Measurements from ENCODE around the gene MED16.
A peak's percentile ranks its signal among the peaks of the same experiment; 100 is the strongest.

MED16 gene

DNA sequence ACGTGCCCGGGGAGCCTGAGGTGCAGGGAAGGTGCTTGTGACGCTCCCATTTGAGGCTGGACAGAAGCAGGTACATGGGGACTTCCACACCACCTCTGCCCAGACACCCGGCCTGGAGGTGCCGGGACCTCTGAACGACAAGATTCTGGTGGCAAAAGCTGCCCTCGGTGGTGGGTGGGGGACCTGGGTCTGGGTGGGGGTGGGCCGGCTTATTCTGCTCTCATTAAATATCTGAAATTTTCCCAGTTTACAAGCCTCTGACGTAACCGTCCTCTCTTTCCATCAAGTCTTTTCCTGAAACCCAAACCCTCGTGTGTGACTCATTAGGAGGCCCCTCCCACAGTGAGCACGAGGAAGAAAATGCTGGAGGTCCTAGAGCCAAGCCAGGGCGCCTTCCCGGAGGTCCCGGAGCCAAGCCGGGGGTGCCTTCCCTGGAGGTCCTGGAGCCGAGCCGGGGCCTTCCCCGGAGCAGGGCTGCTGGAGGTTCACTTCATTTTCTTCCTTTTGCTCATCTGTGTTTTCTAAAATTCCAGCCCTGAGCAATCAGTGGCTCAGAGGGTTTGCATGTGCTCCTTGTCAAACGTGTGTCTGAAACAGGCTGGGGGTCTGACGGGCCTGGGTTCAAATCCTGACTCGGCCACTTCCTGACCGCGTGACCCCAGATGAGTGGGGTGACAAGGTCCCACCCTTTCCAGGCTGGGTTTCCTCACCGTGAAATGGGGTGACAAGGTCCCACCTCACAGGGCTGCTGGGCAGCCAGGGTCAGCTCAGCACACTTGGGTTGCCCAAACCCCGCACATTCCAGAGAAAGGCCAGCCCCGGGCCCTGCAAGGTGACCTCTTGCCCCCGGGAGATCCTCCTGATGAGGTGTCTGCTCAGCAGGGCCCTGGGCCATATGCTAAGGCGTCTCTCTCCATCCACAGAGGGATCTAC lies 23.5 kb downstream of the MED16 start:
- H3K4me3 ChIP-seq (replicated peaks; ENCODE audit: low read depth, low read length), result 0 out of 2 replicates have a peak overlapping the region, but pooled peaks have one; percentile 2
- peak; percentile 90 for DNase-seq (ENCODE audit: extremely low read depth, low read depth)
- TF ChIP-seq, protein P1, sequence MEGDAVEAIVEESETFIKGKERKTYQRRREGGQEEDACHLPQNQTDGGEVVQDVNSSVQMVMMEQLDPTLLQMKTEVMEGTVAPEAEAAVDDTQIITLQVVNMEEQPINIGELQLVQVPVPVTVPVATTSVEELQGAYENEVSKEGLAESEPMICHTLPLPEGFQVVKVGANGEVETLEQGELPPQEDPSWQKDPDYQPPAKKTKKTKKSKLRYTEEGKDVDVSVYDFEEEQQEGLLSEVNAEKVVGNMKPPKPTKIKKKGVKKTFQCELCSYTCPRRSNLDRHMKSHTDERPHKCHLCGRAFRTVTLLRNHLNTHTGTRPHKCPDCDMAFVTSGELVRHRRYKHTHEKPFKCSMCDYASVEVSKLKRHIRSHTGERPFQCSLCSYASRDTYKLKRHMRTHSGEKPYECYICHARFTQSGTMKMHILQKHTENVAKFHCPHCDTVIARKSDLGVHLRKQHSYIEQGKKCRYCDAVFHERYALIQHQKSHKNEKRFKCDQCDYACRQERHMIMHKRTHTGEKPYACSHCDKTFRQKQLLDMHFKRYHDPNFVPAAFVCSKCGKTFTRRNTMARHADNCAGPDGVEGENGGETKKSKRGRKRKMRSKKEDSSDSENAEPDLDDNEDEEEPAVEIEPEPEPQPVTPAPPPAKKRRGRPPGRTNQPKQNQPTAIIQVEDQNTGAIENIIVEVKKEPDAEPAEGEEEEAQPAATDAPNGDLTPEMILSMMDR (IDR thresholded peaks at IDR 0.05; ENCODE audit: low read depth, low read length, missing control alignments), result no peak

DNA sequence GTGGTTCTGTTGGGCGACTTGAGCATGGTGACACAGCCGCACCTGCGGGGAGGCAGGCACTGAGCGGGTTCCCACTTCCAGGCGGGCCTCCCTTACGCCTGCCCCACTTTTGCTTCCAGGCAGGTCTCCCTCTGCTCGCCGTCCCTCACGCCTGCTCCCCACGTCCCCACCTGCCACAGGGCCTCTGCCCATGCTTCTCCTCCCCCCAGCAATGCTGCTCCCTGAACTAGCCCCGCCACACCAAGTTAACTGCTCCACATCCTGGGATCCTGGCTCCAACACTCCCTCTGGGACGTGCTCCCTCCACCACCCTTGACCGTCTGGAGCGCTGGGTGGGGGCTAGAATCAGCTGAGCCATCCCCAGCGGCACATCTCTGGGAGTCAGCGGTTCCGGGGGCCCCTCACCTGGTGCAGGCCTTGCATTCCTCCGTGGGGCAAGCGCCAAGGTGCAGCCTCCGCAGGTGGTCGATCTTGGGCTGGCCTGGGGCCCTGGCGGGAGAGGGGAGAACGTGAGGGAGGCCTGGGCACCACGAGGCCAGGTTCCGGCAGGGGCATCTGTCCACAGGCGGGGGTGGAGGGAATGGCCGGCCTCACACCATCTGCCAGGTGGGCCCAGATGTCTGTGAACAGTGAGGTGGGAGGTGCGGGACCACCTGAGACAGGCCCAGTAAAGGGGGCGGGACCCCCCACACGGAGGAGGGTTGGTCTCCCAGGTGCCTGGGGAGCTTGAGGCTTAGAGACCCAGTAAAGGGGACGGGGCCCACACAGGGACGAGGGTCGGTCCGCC lies 24.3 kb downstream of the MED16 start:
- no peak overlapping the region for H3K4me3 ChIP-seq (replicated peaks; ENCODE audit: low read depth, low read length)
- no peak for DNase-seq (ENCODE audit: extremely low read depth, low read depth)
- TF ChIP-seq, protein P1 (IDR thresholded peaks at IDR 0.05; ENCODE audit: low read depth, low read length, missing control alignments), result no peak

DNA sequence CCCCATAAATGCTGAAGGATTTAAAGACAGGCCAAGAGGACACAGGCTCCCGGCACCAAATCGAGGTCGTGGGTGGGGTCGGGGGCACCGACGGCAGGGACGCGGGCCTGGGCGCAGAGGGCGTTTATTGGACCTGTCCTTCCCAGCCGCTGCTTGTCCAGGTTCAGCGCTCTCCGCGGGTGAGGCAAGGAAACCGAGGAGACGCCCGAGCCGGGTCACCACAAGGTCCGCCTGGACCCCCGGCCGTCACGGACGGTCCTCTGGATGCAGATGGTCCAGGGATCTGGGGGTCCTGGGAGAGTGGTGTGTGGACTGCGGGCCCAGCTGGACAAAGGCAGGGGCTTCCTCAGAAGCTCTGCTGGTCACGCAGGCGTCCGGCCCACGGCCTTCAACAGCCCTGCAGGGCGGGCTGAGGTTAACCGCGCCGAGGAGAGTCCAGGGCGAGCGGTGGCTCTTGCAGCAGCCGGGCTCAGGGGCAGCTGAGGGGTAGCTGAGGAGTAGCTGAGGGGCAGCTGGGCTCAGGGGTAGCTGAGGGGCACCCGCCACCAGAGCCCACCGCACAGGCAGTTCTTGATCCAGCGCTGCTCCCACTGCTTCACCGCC lies 25.0 kb downstream of the MED16 start:
- DNase-seq (ENCODE audit: extremely low read depth, low read depth), result no peak
- H3K4me3 ChIP-seq (replicated peaks; ENCODE audit: low read depth, low read length), result no peak overlapping the region
- TF ChIP-seq, protein P1 (IDR thresholded peaks at IDR 0.05; ENCODE audit: low read depth, low read length, missing control alignments), result no peak

DNA sequence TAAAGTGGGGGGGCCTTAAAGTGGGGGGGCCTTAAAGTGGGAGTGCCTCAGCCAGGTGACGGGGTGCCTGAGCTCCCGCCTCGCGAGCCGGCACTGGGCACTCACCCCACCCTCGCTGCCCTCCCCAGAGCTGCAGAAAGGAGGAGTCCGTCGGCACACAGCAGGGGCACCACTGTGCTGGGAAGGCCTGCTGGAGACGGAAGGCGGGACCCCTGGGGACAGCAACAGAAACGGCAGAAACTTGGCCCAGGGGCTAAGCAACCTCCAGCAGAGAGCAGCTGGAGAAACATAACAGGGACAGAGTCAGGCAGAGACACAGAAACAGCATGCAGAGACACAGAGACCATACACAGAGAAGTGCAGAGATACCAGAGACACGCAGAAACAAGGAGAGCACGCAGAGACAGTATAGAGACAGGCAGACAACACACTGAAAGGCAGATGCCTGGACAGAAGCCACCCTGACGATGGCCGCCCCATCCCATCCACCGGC lies 25.6 kb downstream of the MED16 start:
- TF ChIP-seq, protein P1 (IDR thresholded peaks at IDR 0.05; ENCODE audit: low read depth, low read length, missing control alignments), result no peak
- no peak for DNase-seq (ENCODE audit: extremely low read depth, low read depth)
- H3K4me3 ChIP-seq (replicated peaks; ENCODE audit: low read depth, low read length), result no peak overlapping the region

DNA sequence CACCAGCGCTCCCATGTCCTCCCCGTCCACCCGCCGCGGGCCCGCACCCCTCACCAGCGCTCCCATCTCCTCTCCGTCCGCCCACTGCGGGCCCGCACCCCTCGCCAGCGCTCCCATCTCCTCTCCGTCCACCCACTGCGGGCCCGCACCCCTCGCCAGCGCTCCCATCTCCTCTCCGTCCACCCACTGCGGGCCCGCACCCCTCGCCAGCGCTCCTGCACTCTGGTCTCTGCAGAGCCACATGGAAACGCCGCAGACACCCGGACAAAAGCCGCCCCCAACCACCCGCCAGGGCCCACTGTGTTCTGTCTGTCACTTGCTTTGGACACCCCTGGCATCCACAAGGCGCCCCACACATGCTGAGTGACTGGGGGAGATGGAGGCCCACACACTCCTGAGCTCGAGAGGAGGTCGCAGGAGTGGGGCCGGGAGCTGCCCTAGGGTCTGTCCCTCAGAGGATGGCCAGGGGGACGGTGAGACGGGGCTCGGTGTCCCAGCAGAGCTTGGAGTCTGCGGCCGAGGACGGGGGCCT lies 26.2 kb downstream of the MED16 start:
- H3K4me3 ChIP-seq (replicated peaks; ENCODE audit: low read depth, low read length), result no peak overlapping the region
- TF ChIP-seq, protein P1 (IDR thresholded peaks at IDR 0.05; ENCODE audit: low read depth, low read length, missing control alignments), result no peak
- DNase-seq (ENCODE audit: extremely low read depth, low read depth), result no peak

DNA sequence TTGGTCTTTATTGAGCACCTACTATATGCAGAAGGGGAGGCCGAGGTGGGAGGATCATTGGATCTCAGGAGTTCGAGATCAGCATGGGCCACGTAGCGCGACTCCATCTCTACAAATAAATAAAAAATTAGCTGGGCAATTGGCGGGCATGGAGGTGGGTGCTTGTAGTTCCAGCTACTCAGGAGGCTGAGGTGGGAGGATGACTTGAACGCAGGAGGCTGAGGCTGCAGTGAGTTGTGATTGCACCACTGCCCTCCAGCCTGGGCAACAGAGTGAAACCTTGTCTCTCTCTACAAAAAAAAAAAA lies 29.7 kb downstream of the MED16 start:
- no peak overlapping the region for H3K4me3 ChIP-seq (replicated peaks; ENCODE audit: low read depth, low read length)
- TF ChIP-seq, protein P1 (IDR thresholded peaks at IDR 0.05; ENCODE audit: low read depth, low read length, missing control alignments), result no peak
- no peak for DNase-seq (ENCODE audit: extremely low read depth, low read depth)
